ENCODE results near the gene SEMA3F. TPM values are rescaled to one million over a fixed set of nuclear protein-coding genes. Genes with fewer than 3 reads are reported as not detected.

The SEMA3F gene
- total and polyA plus RNA-seq, 10 of the 15 experiments (the other 5 are each of a cell fraction or from before 2014, with no cell fraction given), result 0.08 to 0.28 (median 0.12) TPM; not detected in 6

DNA sequence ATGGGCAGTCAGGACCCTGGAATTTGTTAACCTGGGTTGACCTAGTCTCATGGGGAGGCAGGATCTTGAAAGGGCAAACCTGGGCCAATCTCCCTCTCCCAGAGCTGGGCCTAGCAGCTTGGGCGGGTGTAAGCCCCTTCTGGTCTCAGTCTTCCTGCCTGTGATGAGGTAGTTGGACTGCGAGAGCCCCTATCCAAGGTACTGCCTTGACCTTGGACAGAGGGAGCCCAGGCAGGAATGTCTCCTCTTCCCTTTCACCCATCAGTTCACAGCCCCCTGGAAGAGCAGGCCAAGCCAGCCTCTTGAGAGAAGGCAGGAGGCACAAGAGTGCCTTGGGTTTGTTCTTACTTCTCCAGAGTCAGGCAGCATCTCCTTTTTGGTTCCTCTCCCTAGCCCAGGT is 24.7 kb upstream of the SEMA3F start:
- in situ Hi-C loops (cut with MboI) (no loop called here), intact Hi-C loops (cut with micrococcal nuclease; ENCODE audit: unreplicated experiment) (no loop called here)
- no peak overlapping the region for H3K27ac ChIP-seq (ENCODE audit: control insufficient read depth, insufficient read depth)
- BruUV-seq (replicated peaks), result no TSS peak
- H3K4me2 ChIP-seq (ENCODE audit: control insufficient read depth, insufficient read depth), result no peak overlapping the region
- WGBS (ENCODE audit: insufficient coverage, insufficient replicate concordance, low lambda C conversion rate, missing lambda C conversion rate), result 39% methylated on average over 2 of the region's 2 CpGs
- H3K27me3 ChIP-seq (replicated peaks in 1 of 2; ENCODE audit: control insufficient read depth in 2 of 2, insufficient read depth in 2 of 2, low read length in 1 of 2), result peaks cover 0 to 2% of the 10 kb centered on the region in 2 experiments; a peak in 2 of 4 replicates
- ChIA-PET RAD21 (ENCODE audit: unreplicated experiment) (no interaction called here), POLR2A (no interaction called here), SMC1A (ENCODE audit: uncharacterized antibody, unreplicated experiment) (no interaction called here), CTCF (interaction anchor here (0.9 kb wide), 1 partner anchor 10 kb away, joined by 3 read pairs; no protein-coding TSS in a partner anchor)
- no peak overlapping the region for H3K4me3 ChIP-seq
- no peaks in the 10 kb centered on the region for H3K9me3 ChIP-seq (replicated peaks; ENCODE audit: control insufficient read depth, insufficient read depth, low read length)
- DNase-seq (ENCODE audit: low read depth, low spot score) (no peak), FAIRE-seq (no peak), ATAC-seq (no peak)
- H2AFZ ChIP-seq (ENCODE audit: control insufficient read depth, low read depth, low read length), result no peak overlapping the region
- H3K36me3 ChIP-seq (ENCODE audit: control insufficient read depth in 2 of 2, insufficient read depth in 2 of 2, low read length in 1 of 2), result no peaks in the 10 kb centered on the region
- TF ChIP-seq, protein P1, sequence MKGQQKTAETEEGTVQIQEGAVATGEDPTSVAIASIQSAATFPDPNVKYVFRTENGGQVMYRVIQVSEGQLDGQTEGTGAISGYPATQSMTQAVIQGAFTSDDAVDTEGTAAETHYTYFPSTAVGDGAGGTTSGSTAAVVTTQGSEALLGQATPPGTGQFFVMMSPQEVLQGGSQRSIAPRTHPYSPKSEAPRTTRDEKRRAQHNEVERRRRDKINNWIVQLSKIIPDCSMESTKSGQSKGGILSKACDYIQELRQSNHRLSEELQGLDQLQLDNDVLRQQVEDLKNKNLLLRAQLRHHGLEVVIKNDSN (IDR thresholded peaks at IDR 0.05; ENCODE audit: borderline replicate concordance, extremely low read length, insufficient read depth, low read depth, low read length), result no peak
- TF ChIP-seq SMAD5 (IDR thresholded peaks at IDR 0.05; ENCODE audit: low read depth) (no peak), NFYA (IDR thresholded peaks at IDR 0.05; ENCODE audit: borderline replicate concordance, low read depth, low read length) (no peak), POLR2AphosphoS2 (IDR thresholded peaks at IDR 0.05; ENCODE audit: low read depth, low read length) (no peak), MAX (IDR thresholded peaks at IDR 0.05; ENCODE audit: low read depth, low read length) (no peak), MXI1 (IDR thresholded peaks at IDR 0.05; ENCODE audit: low read depth, low read length) (no peak), ZBTB11 (CRISPR knock-in tag; IDR thresholded peaks at IDR 0.05) (no peak), ZBTB33 (IDR thresholded peaks at IDR 0.05) (no peak), SMAD1 (IDR thresholded peaks at IDR 0.05; ENCODE audit: low read depth, partially characterized antibody) (no peak), BMI1 (IDR thresholded peaks at IDR 0.05; ENCODE audit: borderline replicate concordance) (no peak), CBX3 (IDR thresholded peaks at IDR 0.05; ENCODE audit: borderline replicate concordance, low read depth) (no peak), IRF5 (IDR thresholded peaks at IDR 0.05; ENCODE audit: borderline replicate concordance) (no peak), HDAC2 (IDR thresholded peaks at IDR 0.05) (no peak)
- no peaks in the 10 kb centered on the region for H3K79me2 ChIP-seq (ENCODE audit: control insufficient read depth, insufficient read depth, low read length)
- H3K9ac ChIP-seq (ENCODE audit: control insufficient read depth, insufficient read depth, low read length), result no peak overlapping the region
- H3K4me1 ChIP-seq (ENCODE audit: control insufficient read depth, insufficient read depth, low read length), result no peaks in the 10 kb centered on the region
- H4K20me1 ChIP-seq (ENCODE audit: control insufficient read depth, insufficient read depth), result no peaks in the 10 kb centered on the region
